Choroid plexus epithelial cell (primary cell): Measurements from ENCODE around the gene IRAK1BP1.

Source experiments
- DNase-seq: peaks from one replicate; pipeline ENCODE4 v3.0.0-alpha.2; 2010; ENCODE audit warnings: low read depth
- H3K4me3 ChIP-seq: 2 replicates; pipeline ENCODE4 v1.5.1; 2011; ENCODE audit warnings: low read depth, mild to moderate bottlenecking, control low read depth, low read length, moderate library complexity
- TF ChIP-seq, protein P1 (sequence below): conservative IDR thresholded peaks from 2 replicates; pipeline ENCODE4 v1.5.1; 2011; ENCODE audit warnings: low read depth, mild to moderate bottlenecking, control low read depth, inconsistent platforms, low read length, moderate library complexity

The IRAK1BP1 gene, protein sequence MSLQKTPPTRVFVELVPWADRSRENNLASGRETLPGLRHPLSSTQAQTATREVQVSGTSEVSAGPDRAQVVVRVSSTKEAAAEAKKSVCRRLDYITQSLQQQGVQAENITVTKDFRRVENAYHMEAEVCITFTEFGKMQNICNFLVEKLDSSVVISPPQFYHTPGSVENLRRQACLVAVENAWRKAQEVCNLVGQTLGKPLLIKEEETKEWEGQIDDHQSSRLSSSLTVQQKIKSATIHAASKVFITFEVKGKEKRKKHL

DNA sequence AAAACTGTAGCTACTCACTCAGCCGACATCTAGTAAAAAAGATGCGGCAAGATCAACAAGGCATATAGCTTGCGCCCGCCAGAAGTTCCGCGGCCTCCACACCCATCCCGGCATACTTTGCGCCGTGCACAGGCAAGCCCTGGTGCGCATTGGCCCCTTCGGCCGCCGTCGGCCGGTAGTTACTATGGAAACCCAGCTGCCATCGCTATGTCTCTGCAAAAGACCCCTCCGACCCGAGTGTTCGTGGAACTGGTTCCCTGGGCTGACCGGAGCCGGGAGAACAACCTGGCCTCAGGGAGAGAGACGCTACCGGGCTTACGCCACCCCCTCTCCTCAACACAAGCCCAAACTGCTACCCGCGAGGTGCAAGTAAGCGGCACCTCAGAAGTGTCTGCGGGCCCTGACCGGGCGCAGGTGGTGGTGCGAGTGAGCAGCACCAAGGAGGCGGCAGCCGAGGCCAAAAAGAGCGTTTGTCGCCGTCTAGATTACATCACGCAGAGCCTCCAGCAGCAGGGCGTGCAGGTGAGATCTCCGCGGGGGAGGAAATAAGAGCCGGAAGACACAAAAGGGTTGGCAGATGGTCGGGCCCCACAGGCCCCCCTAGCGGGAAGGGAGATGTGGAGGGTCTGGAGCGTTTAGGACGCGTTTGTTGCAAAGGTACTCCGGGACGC is at the start of gene IRAK1BP1:
IRAK1BP1 (plus strand) TSS at position 182 of the 671 bp plus-strand sequence; CDS start at position 208, 26 bp downstream.
- TF ChIP-seq, protein P1, sequence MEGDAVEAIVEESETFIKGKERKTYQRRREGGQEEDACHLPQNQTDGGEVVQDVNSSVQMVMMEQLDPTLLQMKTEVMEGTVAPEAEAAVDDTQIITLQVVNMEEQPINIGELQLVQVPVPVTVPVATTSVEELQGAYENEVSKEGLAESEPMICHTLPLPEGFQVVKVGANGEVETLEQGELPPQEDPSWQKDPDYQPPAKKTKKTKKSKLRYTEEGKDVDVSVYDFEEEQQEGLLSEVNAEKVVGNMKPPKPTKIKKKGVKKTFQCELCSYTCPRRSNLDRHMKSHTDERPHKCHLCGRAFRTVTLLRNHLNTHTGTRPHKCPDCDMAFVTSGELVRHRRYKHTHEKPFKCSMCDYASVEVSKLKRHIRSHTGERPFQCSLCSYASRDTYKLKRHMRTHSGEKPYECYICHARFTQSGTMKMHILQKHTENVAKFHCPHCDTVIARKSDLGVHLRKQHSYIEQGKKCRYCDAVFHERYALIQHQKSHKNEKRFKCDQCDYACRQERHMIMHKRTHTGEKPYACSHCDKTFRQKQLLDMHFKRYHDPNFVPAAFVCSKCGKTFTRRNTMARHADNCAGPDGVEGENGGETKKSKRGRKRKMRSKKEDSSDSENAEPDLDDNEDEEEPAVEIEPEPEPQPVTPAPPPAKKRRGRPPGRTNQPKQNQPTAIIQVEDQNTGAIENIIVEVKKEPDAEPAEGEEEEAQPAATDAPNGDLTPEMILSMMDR: peak; percentile 22
- peak; percentile 86 for DNase-seq
- peak within 1 kb of the TSS; percentile 98 for H3K4me3 ChIP-seq

DNA sequence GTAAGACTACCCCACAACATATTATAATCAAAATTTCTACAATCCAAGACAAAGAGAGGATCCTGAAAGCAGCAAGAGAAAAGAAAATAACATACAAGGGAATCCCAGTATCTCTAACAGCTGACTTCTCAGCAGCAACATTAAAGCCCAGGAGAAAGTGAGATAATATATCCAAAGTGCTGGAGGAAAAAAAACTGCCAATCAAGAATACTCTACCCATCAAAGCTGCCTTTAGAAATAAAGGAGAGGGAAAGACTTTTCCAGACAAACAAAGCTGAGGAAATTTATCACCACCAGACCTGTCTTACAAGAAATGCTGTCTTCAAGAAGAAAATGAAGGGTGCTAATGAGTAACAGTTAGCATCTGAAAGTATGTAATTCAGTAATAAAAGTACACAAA is 43.3 kb upstream of the IRAK1BP1 start:
- TF ChIP-seq, protein P1: no peak
- DNase-seq: no peak

DNA sequence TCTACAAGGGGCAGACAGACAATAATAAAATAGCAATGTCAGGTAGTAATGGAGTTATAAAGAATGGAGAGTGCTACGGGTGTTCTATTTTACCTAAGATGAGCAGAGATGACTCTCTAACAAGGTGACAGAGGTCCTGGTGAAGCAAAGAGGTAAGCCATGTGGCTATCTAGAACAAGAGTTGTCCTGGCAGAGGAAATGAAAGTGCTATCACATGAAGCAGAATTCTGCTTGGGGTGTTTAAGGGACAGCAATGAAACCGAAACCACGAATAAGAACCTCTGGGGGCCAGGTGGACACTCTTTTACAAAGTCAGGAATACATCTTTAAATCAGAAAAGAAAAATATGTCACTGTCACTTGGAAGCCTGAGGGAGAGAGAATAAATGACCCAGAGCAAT is 37.9 kb upstream of the IRAK1BP1 start:
- TF ChIP-seq, protein P1: no peak
- no peak for DNase-seq

More for the DNA sequence above, 43.3 kb upstream of the IRAK1BP1 start:
- no peak overlapping the region for H3K4me3 ChIP-seq

DNA sequence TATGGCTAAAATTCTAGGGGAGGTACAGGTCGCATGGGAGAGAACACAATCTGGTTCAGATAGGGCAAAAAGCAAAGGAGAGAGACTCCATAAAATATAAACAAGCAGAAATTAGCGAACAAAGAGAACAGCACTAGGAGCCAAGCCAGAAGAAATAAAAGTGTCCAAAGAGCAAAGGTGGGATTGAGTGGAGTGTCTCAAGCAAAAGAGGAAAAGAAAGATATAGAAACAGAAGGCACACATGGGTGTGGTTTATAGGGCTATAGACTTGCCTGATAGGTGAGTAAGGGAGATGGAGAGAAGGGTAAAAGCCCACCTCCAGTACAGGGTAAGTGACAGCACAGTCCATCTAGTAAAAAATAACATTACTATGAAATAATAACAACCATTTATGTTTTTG is 36.5 kb upstream of the IRAK1BP1 start:
- no peak overlapping the region for H3K4me3 ChIP-seq
- TF ChIP-seq, protein P1: no peak
- no peak for DNase-seq

More for the DNA sequence above, 37.9 kb upstream of the IRAK1BP1 start:
- H3K4me3 ChIP-seq: no peak overlapping the region

DNA sequence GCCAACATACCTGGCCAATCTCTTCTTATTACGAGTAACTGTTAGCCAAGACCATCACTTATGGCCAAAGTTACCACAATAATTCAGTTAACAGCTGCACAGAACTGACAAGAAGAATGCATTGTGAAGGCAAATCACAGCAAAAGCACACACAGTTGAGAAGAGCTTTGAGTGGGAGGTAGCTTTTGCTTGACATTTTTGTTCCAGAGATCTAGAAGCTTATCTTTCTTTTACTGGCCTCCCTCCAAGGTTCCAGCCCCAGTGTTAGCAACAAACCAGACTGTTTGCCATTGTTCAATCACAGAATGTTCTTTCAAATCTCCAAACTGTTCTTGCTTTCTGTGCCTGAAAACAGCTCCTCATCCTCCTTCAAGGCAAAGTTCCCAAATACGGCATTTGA is 35.9 kb upstream of the IRAK1BP1 start:
- TF ChIP-seq, protein P1: no peak
- peak; percentile 74 for DNase-seq
- no peak overlapping the region for H3K4me3 ChIP-seq

DNA sequence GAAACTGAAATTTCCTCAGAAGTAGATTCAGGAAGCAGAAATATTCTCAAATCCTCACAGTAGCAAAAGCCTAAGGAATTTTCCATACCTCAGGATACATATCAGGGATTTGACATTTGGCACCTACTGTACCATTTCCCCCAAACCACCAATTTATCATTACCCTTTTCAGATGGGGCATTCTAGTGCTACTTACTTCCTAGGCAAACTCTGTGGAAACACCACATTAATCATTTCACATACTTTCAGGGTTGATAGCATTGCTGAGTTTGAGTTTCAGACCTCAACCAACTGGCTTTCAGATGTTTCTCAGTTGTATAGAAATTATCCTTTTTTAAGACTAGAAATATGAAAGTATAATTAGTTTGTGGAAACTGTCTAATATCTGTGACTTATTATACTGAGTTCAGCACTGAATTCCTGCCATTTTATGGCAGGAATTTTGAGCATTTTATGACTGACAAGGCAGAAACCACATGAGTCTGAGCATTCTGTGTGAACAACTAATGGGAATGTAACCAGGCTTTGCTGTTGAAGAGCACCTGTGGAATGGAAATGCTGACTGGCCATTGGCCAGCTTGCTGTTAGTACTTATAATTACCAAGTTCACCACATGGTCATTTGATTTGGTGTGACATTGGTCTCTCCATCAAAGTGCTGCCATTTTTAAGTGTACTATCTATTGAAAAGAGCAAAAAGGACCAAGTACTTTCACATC is 35.1 kb upstream of the IRAK1BP1 start:
- H3K4me3 ChIP-seq: no peak overlapping the region
- DNase-seq: peak; percentile 47
- TF ChIP-seq, protein P1: no peak
